ENCODE data around the gene ENDOD1. TPM values are rescaled to one million over a fixed set of nuclear protein-coding genes. Genes with fewer than 3 reads are reported as not detected.

Gene ENDOD1
- total and polyA plus RNA-seq, 2 experiments from 2014 or later: 15.5 to 33.7 TPM

DNA sequence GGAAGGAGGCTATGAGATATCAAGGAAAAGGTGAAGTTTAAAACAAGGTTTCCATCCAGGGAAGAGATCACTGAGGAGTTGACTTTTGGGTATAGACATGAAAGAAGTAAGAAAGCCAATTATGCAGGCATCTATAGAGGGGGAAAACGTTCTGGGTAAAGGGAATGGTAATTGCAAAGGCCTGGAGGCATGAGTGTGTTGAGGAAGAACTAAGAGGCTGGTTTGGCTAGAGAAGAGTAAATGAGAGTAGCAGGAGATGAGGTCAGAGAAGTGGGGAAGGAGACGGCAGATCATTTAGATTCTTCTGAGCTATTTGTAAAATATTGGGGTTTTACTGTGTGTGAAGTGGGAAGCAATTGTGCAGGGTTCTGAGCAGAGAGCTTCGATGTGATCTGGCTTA, 7.6 kb downstream of the ENDOD1 start:
- peaks cover 28% of the 10 kb centered on the region for H3F3A ChIP-seq (ENCODE audit: insufficient read depth)
- peaks cover 32% of the 10 kb centered on the region for H3K4me1 ChIP-seq (ENCODE audit: insufficient read depth)
- no peaks in the 10 kb centered on the region for H3K9me3 ChIP-seq (ENCODE audit: low read depth)
- no peak for TF ChIP-seq EZH2 (IDR thresholded peaks at IDR 0.05; ENCODE audit: insufficient read depth, poor library complexity, severe bottlenecking)
- TF ChIP-seq EZH2phosphoT487 (IDR thresholded peaks at IDR 0.05; ENCODE audit: insufficient read depth, low read depth): no peak
- H3K9me2 ChIP-seq (ENCODE audit: insufficient read depth): 0 out of 2 replicates have a peak, but pooled peaks cover 3% of the 10 kb centered on the region
- H3K4me3 ChIP-seq: no peak overlapping the region
- H2AFZ ChIP-seq: no peak overlapping the region
- H3K27ac ChIP-seq: no peak overlapping the region
- no peaks in the 10 kb centered on the region for H3K36me3 ChIP-seq (ENCODE audit: low read depth)
- DNase-seq: no peak
- H3K9ac ChIP-seq: no peak overlapping the region
- H3K4me2 ChIP-seq (ENCODE audit: unreplicated experiment): no peak overlapping the region
- WGBS, 2 experiments (ENCODE audit: low coverage in 1 of 2, low lambda C conversion rate in 2 of 2, missing lambda C conversion rate in 2 of 2): 55 to 58% methylated on average over 3 of the region's 3 CpGs
- no peaks in the 10 kb centered on the region for H4K20me1 ChIP-seq (ENCODE audit: insufficient read depth)
- H3K79me2 ChIP-seq (ENCODE audit: insufficient read depth): peaks cover 34% of the 10 kb centered on the region
- in situ Hi-C loops (cut with MboI): no loop called here
- no peaks in the 10 kb centered on the region for H3K27me3 ChIP-seq (replicated peaks; ENCODE audit: insufficient read depth)

DNA sequence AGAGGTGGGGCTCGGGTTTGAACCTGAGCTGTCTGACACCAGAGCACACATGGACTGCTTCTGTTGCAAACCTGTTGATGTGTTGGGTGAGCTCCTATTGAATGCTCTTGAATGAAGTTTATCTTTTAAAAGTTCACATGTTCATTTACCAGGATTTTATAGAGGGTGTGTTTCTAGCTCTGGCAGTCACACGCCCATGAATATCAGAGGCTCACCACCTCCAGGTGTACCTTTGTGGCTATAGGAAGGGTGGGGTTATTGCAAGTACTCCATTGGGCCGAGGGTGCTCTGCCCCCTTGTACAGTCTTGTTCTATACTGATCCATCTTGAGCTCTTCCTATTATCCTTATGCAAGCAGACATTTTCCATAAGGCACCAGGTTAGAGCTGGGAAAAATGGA, 9.2 kb downstream of the ENDOD1 start:
- Histone ChIP-seq H3K4me3 (no peak overlapping the region), H3K4me1 (ENCODE audit: insufficient read depth) (peaks cover 16% of the 10 kb centered on the region), H3F3A (ENCODE audit: insufficient read depth) (peaks cover 13% of the 10 kb centered on the region), H3K4me2 (ENCODE audit: unreplicated experiment) (no peak overlapping the region), H3K9me3 (ENCODE audit: low read depth) (no peaks in the 10 kb centered on the region), H2AFZ (no peak overlapping the region), H3K79me2 (ENCODE audit: insufficient read depth) (peaks cover 34% of the 10 kb centered on the region), H3K9ac (no peak overlapping the region), H3K36me3 (ENCODE audit: low read depth) (no peaks in the 10 kb centered on the region), H3K27ac (no peak overlapping the region), H4K20me1 (ENCODE audit: insufficient read depth) (no peaks in the 10 kb centered on the region), H3K27me3 (replicated peaks; ENCODE audit: insufficient read depth) (no peaks in the 10 kb centered on the region), H3K9me2 (ENCODE audit: insufficient read depth) (0 out of 2 replicates have a peak, but pooled peaks cover 3% of the 10 kb centered on the region)
- TF ChIP-seq EZH2phosphoT487 (IDR thresholded peaks at IDR 0.05; ENCODE audit: insufficient read depth, low read depth): no peak
- no peak for TF ChIP-seq EZH2 (IDR thresholded peaks at IDR 0.05; ENCODE audit: insufficient read depth, poor library complexity, severe bottlenecking)
- DNase-seq: no peak
- in situ Hi-C loops (cut with MboI): no loop called here
- 83 to 84% methylated on average over 3 of the region's 3 CpGs for WGBS, 2 experiments (ENCODE audit: low coverage in 1 of 2, low lambda C conversion rate in 2 of 2, missing lambda C conversion rate in 2 of 2)

DNA sequence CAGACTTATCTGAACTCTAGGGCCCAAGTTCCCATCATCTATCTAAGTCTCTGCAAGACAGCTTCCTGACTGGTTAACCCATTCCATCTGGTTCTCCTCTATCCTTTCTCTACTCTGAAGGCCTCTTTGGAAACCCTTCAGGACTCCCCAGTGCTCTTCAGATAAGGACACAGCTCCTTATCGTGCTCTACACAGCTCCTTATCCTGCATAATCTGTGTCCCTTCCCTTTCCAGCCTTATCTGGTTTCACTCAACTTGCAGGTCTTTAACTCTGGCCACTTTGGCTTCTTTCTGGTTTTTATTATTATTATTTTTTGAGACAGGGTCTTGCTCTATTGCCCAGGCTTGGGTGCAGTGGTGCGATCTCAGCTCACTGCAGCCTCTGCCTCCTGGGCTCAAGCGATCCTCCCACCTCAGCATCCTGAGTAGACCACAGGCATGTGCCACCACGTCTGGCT, 10.6 kb downstream of the ENDOD1 start:
- no peaks in the 10 kb centered on the region for H3K36me3 ChIP-seq (ENCODE audit: low read depth)
- peaks cover 29% of the 10 kb centered on the region for H3K79me2 ChIP-seq (ENCODE audit: insufficient read depth)
- H3K4me1 ChIP-seq (ENCODE audit: insufficient read depth): peaks cover 16% of the 10 kb centered on the region
- H3K4me2 ChIP-seq (ENCODE audit: unreplicated experiment): no peak overlapping the region
- no peak for TF ChIP-seq EZH2 (IDR thresholded peaks at IDR 0.05; ENCODE audit: insufficient read depth, poor library complexity, severe bottlenecking)
- no peak for TF ChIP-seq EZH2phosphoT487 (IDR thresholded peaks at IDR 0.05; ENCODE audit: insufficient read depth, low read depth)
- no peaks in the 10 kb centered on the region for H3K27me3 ChIP-seq (replicated peaks; ENCODE audit: insufficient read depth)
- H3K9me3 ChIP-seq (ENCODE audit: low read depth): no peaks in the 10 kb centered on the region
- in situ Hi-C loops (cut with MboI): no loop called here
- WGBS, 2 experiments (ENCODE audit: low coverage in 1 of 2, low lambda C conversion rate in 2 of 2, missing lambda C conversion rate in 2 of 2): 95 to 96% methylated on average over 4 of the region's 4 CpGs
- no peaks in the 10 kb centered on the region for H4K20me1 ChIP-seq (ENCODE audit: insufficient read depth)
- DNase-seq: no peak
- no peak overlapping the region for H2AFZ ChIP-seq
- no peak overlapping the region for H3K27ac ChIP-seq
- H3K9ac ChIP-seq: no peak overlapping the region
- 0 out of 2 replicates have a peak, but pooled peaks cover 3% of the 10 kb centered on the region for H3K9me2 ChIP-seq (ENCODE audit: insufficient read depth)
- peaks cover 13% of the 10 kb centered on the region for H3F3A ChIP-seq (ENCODE audit: insufficient read depth)
- no peak overlapping the region for H3K4me3 ChIP-seq

DNA sequence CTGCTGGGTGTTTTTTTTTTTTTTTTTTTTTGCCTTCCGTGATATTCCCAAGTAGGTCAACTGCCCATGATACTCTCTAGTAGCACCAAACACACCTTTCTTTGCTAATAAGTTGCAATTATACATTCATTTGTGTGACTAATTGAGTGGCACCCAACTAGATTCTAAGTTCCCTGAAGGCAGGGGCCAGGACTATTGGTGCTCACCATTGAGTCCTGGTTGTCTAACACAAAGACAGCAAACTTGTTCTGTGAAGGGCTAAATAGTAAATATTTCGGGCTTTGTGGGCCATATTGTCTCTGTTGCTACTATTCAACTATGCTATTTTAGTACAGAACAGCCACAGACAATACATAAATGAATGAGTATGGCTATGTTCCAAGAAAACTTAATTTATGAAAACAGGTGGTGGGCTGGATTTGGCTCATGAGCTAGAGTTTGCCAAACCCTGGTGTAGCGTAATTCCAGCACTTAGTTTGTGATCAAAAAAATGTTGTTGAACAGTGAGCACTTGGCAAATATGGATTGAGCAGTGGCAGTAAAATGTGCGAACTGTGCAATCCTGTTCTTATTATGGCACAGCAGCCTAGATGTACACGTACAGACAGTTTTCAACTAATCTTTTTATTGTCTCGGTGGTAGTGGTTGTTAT, 11.3 kb downstream of the ENDOD1 start:
- in situ Hi-C loops (cut with MboI): no loop called here
- TF ChIP-seq EZH2phosphoT487 (IDR thresholded peaks at IDR 0.05; ENCODE audit: insufficient read depth, low read depth): no peak
- no peak for TF ChIP-seq EZH2 (IDR thresholded peaks at IDR 0.05; ENCODE audit: insufficient read depth, poor library complexity, severe bottlenecking)
- H3K79me2 ChIP-seq (ENCODE audit: insufficient read depth): peaks cover 26% of the 10 kb centered on the region
- H3K27ac ChIP-seq: no peak overlapping the region
- H3K9ac ChIP-seq: no peak overlapping the region
- H4K20me1 ChIP-seq (ENCODE audit: insufficient read depth): no peaks in the 10 kb centered on the region
- no peak overlapping the region for H2AFZ ChIP-seq
- WGBS, 2 experiments (ENCODE audit: low coverage in 1 of 2, low lambda C conversion rate in 2 of 2, missing lambda C conversion rate in 2 of 2): 83 to 84% methylated on average over 6 of the region's 6 CpGs
- H3F3A ChIP-seq (ENCODE audit: insufficient read depth): peaks cover 7% of the 10 kb centered on the region
- no peak overlapping the region for H3K4me2 ChIP-seq (ENCODE audit: unreplicated experiment)
- no peak for DNase-seq
- no peak overlapping the region for H3K4me3 ChIP-seq
- 0 out of 2 replicates have a peak, but pooled peaks cover 3% of the 10 kb centered on the region for H3K9me2 ChIP-seq (ENCODE audit: insufficient read depth)
- H3K9me3 ChIP-seq (ENCODE audit: low read depth): no peaks in the 10 kb centered on the region
- no peaks in the 10 kb centered on the region for H3K27me3 ChIP-seq (replicated peaks; ENCODE audit: insufficient read depth)
- peaks cover 9% of the 10 kb centered on the region for H3K4me1 ChIP-seq (ENCODE audit: insufficient read depth)
- no peaks in the 10 kb centered on the region for H3K36me3 ChIP-seq (ENCODE audit: low read depth)

All from GM23248 (cell line).